IMR-90 (cell line): ENCODE measurements around the gene DPYSL5. TPM values are rescaled to one million over a fixed set of nuclear protein-coding genes. Genes with fewer than 3 reads are reported as not detected.

Source experiments
- ATAC-seq: fragments of 200-7000 bp; cut with Tn5 transposase; 2 replicates; pipeline ENCODE4 v1.9.1; 2020; ENCODE audit warnings: low read depth, mild to moderate bottlenecking, moderate library complexity
- BruUV-seq: library from RNA; stranded (reverse); fragments of 400-500 nt; replicated peaks from 2 replicates; lab custom pipeline; 2021; lab: Mats Ljungman, UMichigan
- CTCF ChIA-PET: fragments of 300-600 bp; formaldehyde crosslinking; extraction: SDS; loops from one replicate; lab custom pipeline; 2021; ENCODE audit warnings: antibody characterized with exemption; lab: Yijun Ruan, JAX
- POLR2A ChIA-PET: fragments of 300-600 bp; sonication (Branson Sonifier 250); formaldehyde crosslinking; loops from one replicate; lab custom pipeline; 2022; ENCODE audit warnings: antibody characterized with exemption; ENCODE audit not compliant: unreplicated experiment; lab: Charles Lee
- DNase-seq: peaks from one replicate; pipeline ENCODE4 v3.0.0; 2013
- H2AFZ ChIP-seq: replicated peaks from 2 replicates; pipeline ENCODE3; 2013; ENCODE audit warnings: low read length, mild to moderate bottlenecking; ENCODE audit not compliant: poor library complexity
- H2AK5ac ChIP-seq: 2 replicates; pipeline ENCODE4 v1.6.1; 2013; ENCODE audit warnings: low read depth, low read length, inconsistent platforms
- H2AK9ac ChIP-seq: replicated peaks from 2 replicates; pipeline ENCODE3; 2013; ENCODE audit warnings: mild to moderate bottlenecking, low read depth, low read length, moderate library complexity; ENCODE audit not compliant: poor library complexity
- H2BK120ac ChIP-seq: 2 replicates; pipeline ENCODE4 v1.6.1; 2013; ENCODE audit warnings: low read depth, low read length, inconsistent platforms
- H2BK15ac ChIP-seq: 3 replicates; pipeline ENCODE4 v1.6.1; 2013; ENCODE audit warnings: low read depth, low read length, inconsistent platforms
- H2BK20ac ChIP-seq: 2 replicates; pipeline ENCODE4 v1.6.1; 2013; ENCODE audit warnings: low read depth, mild to moderate bottlenecking, inconsistent platforms, low read length, moderate library complexity
- H2BK5ac ChIP-seq: 2 replicates; pipeline ENCODE4 v1.6.1; 2013; ENCODE audit warnings: mild to moderate bottlenecking, low read depth, low read length, inconsistent platforms; ENCODE audit not compliant: poor library complexity, severe bottlenecking
- H3K14ac ChIP-seq: replicated peaks from 2 replicates; pipeline ENCODE4 v1.6.1; 2013; ENCODE audit warnings: low read depth, low read length, inconsistent platforms
- H3K18ac ChIP-seq: 2 replicates; pipeline ENCODE4 v1.6.1; 2013; ENCODE audit warnings: low read depth, low read length, control low read depth
- H3K23ac ChIP-seq: 2 replicates; pipeline ENCODE4 v1.6.1; 2013; ENCODE audit warnings: low read depth, low read length, inconsistent platforms
- H3K27ac ChIP-seq: 2 replicates; pipeline ENCODE4 v1.5.1; 2013; ENCODE audit warnings: mild to moderate bottlenecking, control low read depth, low read length; ENCODE audit not compliant: insufficient read depth
- H3K27me3 ChIP-seq: 2 replicates; pipeline ENCODE4 v1.6.1; 2013; ENCODE audit warnings: low read length; ENCODE audit not compliant: control insufficient read depth, insufficient read depth
- H3K36me3 ChIP-seq: 2 replicates; pipeline ENCODE4 v1.6.1; 2013; ENCODE audit warnings: low read length, mixed read lengths; ENCODE audit not compliant: control insufficient read depth, insufficient read depth
- H3K4ac ChIP-seq: 2 replicates; pipeline ENCODE4 v1.6.1; 2013; ENCODE audit warnings: low read depth, low read length, inconsistent platforms
- H3K4me1 ChIP-seq: 2 replicates; pipeline ENCODE4 v1.6.1; 2013; ENCODE audit warnings: low read length, mixed read lengths; ENCODE audit not compliant: control insufficient read depth, insufficient read depth
- H3K4me2 ChIP-seq: 2 replicates; pipeline ENCODE4 v1.6.1; 2013; ENCODE audit warnings: low read depth, mild to moderate bottlenecking, control low read depth, low read length, moderate library complexity
- H3K4me3 ChIP-seq: 2 replicates; pipeline ENCODE4 v1.5.1; 2013; ENCODE audit warnings: low read depth, mild to moderate bottlenecking, control low read depth, low read length, moderate library complexity; ENCODE audit not compliant: insufficient read depth
- H3K56ac ChIP-seq: 2 replicates; pipeline ENCODE4 v1.6.1; 2013; ENCODE audit warnings: low read length, inconsistent platforms; ENCODE audit not compliant: insufficient read depth; ENCODE audit errors: extremely low read depth
- H3K79me1 ChIP-seq, 2 experiments: 2 replicates each; pipeline ENCODE4 v1.6.1; 2013; ENCODE audit warnings: low read length in 2 of 2, inconsistent platforms in 1 of 2, low read depth in 1 of 2
- H3K9ac ChIP-seq: 2 replicates; pipeline ENCODE4 v1.6.1; 2013; ENCODE audit warnings: low read depth, low read length, control low read depth
- H3K9me1 ChIP-seq: 2 replicates; pipeline ENCODE4 v1.6.1; 2013; ENCODE audit warnings: low read length, inconsistent platforms; ENCODE audit not compliant: insufficient read depth
- H3K9me3 ChIP-seq: 2 replicates; pipeline ENCODE4 v1.6.1; 2013; ENCODE audit warnings: low read length; ENCODE audit not compliant: control insufficient read depth, insufficient read depth
- H4K20me1 ChIP-seq: 2 replicates; pipeline ENCODE4 v1.6.1; 2013; ENCODE audit warnings: low read length, inconsistent platforms; ENCODE audit not compliant: insufficient read depth
- H4K5ac ChIP-seq: 2 replicates; pipeline ENCODE4 v1.6.1; 2013; ENCODE audit warnings: mild to moderate bottlenecking, low read depth, low read length, control low read depth
- H4K8ac ChIP-seq, 2 experiments: 2 replicates each; pipeline ENCODE4 v1.6.1; 2013; ENCODE audit warnings: low read depth in 2 of 2, low read length in 2 of 2, control low read depth in 1 of 2, inconsistent platforms in 1 of 2
- H4K91ac ChIP-seq: 2 replicates; pipeline ENCODE4 v1.6.1; 2013; ENCODE audit warnings: low read depth, low read length, inconsistent platforms; ENCODE audit not compliant: insufficient read depth
- CHD1 ChIP-seq: IDR thresholded peaks from 2 replicates; pipeline ENCODE4 v1.6.1; 2012; ENCODE audit warnings: low read depth, low read length, improper control_type of control experiment
- FOS ChIP-seq: fragments of 150-350 bp; IDR thresholded peaks from 2 replicates; pipeline ENCODE4 v1.6.1; 2016; ENCODE audit warnings: low read depth, low read length
- MAFK ChIP-seq: IDR thresholded peaks from 2 replicates; pipeline ENCODE4 v1.6.1; 2012; ENCODE audit warnings: low read depth, low read length, improper control_type of control experiment
- MXI1 ChIP-seq: IDR thresholded peaks from 2 replicates; pipeline ENCODE4 v1.6.1; 2012; ENCODE audit warnings: low read depth, mild to moderate bottlenecking, low read length, moderate library complexity, borderline replicate concordance
- NFE2L2 ChIP-seq: fragments of 150-350 bp; IDR thresholded peaks from 2 replicates; pipeline ENCODE4 v1.6.1; 2016; ENCODE audit warnings: low read depth, mild to moderate bottlenecking, low read length
- POLR2A ChIP-seq: IDR thresholded peaks from 2 replicates; pipeline ENCODE4 v1.6.1; 2012; ENCODE audit warnings: mild to moderate bottlenecking, low read depth, low read length
- RAD21 ChIP-seq: IDR thresholded peaks from 2 replicates; pipeline ENCODE4 v1.6.1; 2012; ENCODE audit warnings: low read length, improper control_type of control experiment
- RCOR1 ChIP-seq: IDR thresholded peaks from 2 replicates; pipeline ENCODE4 v1.6.1; 2012; ENCODE audit warnings: mild to moderate bottlenecking, low read length, improper control_type of control experiment; ENCODE audit not compliant: insufficient replicate concordance
- RFX5 ChIP-seq: IDR thresholded peaks from 2 replicates; pipeline ENCODE4 v1.8.0; 2012; ENCODE audit warnings: low read depth, mild to moderate bottlenecking, low read length, moderate library complexity
- WGBS, 2 experiments: methylation state at CpG; one replicate each; pipeline versions ENCODE4 v1.1.5 to v1.1.7; 2013; ENCODE audit warnings: missing lambda C conversion rate in 2 of 2; ENCODE audit not compliant: insufficient read length in 1 of 2; ENCODE audit errors: extremely low coverage in 2 of 2; 5-methylcytosine and 5-hydroxymethylcytosine counted together
- dilution Hi-C: fragments of 300-500 bp; cut with HindIII; formaldehyde crosslinking; loops from one replicate; pipeline ENCODE4 v1.14.3; 2018; ENCODE audit warnings: low sequenced_read_pairs; ENCODE audit not compliant: unreplicated experiment
- in situ Hi-C: fragments of 300-500 bp; cut with MboI; formaldehyde crosslinking; loops from 3 replicates; pipeline ENCODE4 v1.14.3; 2019; ENCODE audit warnings: low sequenced_read_pairs, inconsistent platforms, mixed read lengths
- intact Hi-C: fragments of 100-400 bp; cut with micrococcal nuclease; formaldehyde crosslinking; loops from 2 replicates; pipeline ENCODE4 v1.10.0; 2022
- polyA plus RNA-seq, 3 experiments: library from polyadenylated mRNA; depleted of rRNA; stranded (reverse); fragments of >200 nt; gene quantifications; 2 replicates each; pipeline ENCODE4 v1.2.3, GENCODE V29; 2012; ENCODE audit warnings: low replicate concordance in 1 of 3
- total RNA-seq: library from RNA; depleted of rRNA; stranded (reverse); fragments of >200 nt; gene quantifications from 2 replicates; pipeline ENCODE4 v1.2.3, GENCODE V29; 2012
- TF ChIP-seq, protein P1 (sequence below): conservative IDR thresholded peaks from 2 replicates; pipeline ENCODE4 v1.5.1; 2012; ENCODE audit warnings: mild to moderate bottlenecking, low read depth, low read length, improper control_type of control experiment
- TF ChIP-seq, protein P2 (sequence below): fragments of 150-350 bp; IDR thresholded peaks from 2 replicates; pipeline ENCODE4 v1.6.1; 2016; ENCODE audit warnings: low read depth, mild to moderate bottlenecking, low read length, moderate library complexity, borderline replicate concordance

DPYSL5 gene
- total and polyA plus RNA-seq, 2 of the 4 experiments (the other 2 are of a cell fraction) = not detected

DNA sequence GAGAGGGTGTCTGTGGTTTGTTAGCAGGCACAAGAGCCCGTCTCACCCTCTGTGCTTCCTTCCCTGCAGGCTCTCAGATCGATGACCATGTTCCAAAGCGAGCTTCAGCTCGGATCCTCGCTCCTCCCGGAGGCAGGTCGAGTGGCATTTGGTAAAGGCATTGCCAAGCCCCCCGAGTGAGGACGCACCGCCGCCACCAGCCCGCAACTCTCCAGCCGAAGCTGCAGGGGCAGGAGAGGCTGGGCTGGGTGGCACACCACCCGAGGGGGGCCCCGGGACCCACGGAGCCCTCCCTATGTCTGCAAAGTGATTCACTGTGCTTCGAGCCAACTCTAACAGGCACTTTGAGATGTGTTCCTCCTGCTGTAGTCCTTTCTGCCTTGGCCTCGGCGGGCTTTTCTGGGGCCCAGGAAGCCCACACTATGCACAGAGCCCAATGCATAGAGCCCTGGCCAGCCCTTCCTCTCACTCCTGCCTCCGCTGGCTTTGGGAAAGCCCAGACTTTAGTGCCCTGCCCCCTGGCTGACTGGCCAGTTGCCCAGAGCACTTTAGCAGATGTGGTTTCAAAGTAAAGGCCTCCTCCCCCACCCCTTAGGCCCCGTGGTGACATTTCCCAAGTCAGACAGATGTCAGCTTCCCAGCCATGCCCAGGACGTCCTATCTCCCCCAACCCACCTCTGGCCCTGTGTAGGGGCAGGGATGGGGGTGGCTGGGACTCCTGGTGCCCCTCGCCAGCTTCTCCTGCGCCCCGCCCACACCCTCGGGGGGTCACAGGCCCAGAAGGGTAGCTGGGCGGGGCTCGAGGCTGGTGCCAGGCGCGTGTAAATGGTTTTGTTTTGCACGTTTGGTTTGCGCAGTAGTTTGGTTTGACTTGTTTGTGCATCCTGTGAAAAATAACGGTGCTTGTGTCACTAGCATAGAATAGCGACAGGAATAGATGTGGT is 99.2 kb downstream of the DPYSL5 start:
- Histone ChIP-seq H2AK5ac (no peak overlapping the region), H3K9me1 (no peaks in the 10 kb centered on the region), H3K4me2 (no peak overlapping the region), H3K56ac (no peak overlapping the region), H3K4ac (no peak overlapping the region), H2BK15ac (no peak overlapping the region), H3K36me3 (no peaks in the 10 kb centered on the region), H3K18ac (no peak overlapping the region), H3K4me1 (peaks cover 2% of the 10 kb centered on the region; the same call in 1 of the 2 replicates), H3K23ac (no peak overlapping the region), H3K79me1 (no peaks in the 10 kb centered on the region), H3K9ac (no peak overlapping the region), H2AFZ (peak overlapping the region; percentile 68), H3K14ac (no peak overlapping the region), H4K8ac (no peak overlapping the region), H3K27me3 (peaks cover 63% of the 10 kb centered on the region), H3K4me3 (no peak overlapping the region), H2BK120ac (no peak overlapping the region), H2BK20ac (no peak overlapping the region), H4K5ac (no peak overlapping the region), H3K27ac (no peak overlapping the region), H2BK5ac (no peak overlapping the region), H3K9me3 (no peaks in the 10 kb centered on the region), H2AK9ac (no peak overlapping the region), H4K91ac (no peak overlapping the region), H4K20me1 (no peaks in the 10 kb centered on the region)
- TF ChIP-seq RAD21 (no peak), NFE2L2 (no peak), RCOR1 (no peak), MAFK (no peak), FOS (no peak), RFX5 (no peak), MXI1 (no peak), CHD1 (no peak), POLR2A (no peak)
- TF ChIP-seq, protein P1, sequence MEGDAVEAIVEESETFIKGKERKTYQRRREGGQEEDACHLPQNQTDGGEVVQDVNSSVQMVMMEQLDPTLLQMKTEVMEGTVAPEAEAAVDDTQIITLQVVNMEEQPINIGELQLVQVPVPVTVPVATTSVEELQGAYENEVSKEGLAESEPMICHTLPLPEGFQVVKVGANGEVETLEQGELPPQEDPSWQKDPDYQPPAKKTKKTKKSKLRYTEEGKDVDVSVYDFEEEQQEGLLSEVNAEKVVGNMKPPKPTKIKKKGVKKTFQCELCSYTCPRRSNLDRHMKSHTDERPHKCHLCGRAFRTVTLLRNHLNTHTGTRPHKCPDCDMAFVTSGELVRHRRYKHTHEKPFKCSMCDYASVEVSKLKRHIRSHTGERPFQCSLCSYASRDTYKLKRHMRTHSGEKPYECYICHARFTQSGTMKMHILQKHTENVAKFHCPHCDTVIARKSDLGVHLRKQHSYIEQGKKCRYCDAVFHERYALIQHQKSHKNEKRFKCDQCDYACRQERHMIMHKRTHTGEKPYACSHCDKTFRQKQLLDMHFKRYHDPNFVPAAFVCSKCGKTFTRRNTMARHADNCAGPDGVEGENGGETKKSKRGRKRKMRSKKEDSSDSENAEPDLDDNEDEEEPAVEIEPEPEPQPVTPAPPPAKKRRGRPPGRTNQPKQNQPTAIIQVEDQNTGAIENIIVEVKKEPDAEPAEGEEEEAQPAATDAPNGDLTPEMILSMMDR = no peak
- TF ChIP-seq, protein P2, sequence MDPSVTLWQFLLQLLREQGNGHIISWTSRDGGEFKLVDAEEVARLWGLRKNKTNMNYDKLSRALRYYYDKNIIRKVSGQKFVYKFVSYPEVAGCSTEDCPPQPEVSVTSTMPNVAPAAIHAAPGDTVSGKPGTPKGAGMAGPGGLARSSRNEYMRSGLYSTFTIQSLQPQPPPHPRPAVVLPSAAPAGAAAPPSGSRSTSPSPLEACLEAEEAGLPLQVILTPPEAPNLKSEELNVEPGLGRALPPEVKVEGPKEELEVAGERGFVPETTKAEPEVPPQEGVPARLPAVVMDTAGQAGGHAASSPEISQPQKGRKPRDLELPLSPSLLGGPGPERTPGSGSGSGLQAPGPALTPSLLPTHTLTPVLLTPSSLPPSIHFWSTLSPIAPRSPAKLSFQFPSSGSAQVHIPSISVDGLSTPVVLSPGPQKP = no peak
- ChIA-PET POLR2A (no interaction called here), CTCF (no interaction called here)
- WGBS, 2 experiments = 42% methylated on average over 6 of the region's 34 CpGs; no CpG with 5 or more reads in 1 of the 2 experiments
- dilution Hi-C loops (no loop called here), intact Hi-C loops (loop anchor here (10.0 kb wide), 1 partner anchor 342 kb away; no protein-coding TSS in a partner anchor), in situ Hi-C loops (no loop called here)
- DNase-seq (peak; percentile 39), ATAC-seq (peak; percentile 69)
- no TSS peak for BruUV-seq
